ENCODE data around the gene ACSM5. TPM values are rescaled to one million over a fixed set of nuclear protein-coding genes. Genes with fewer than 3 reads are reported as not detected.

ACSM5 gene
- total RNA-seq (2021; fragmentation: NEBNext Ultra II Directional; extraction: Animal tissue kit (Norgen Biotek cat#: 25700)) = not detected in 2 replicates
- polyA plus RNA-seq (2011; rRNA removed) = not detected in 2 replicates
- not detected for polyA plus RNA-seq (2011; cell fraction: cytosol; rRNA removed)
- polyA plus RNA-seq (2011; cell fraction: nucleus; rRNA removed) = not detected
- polyA plus RNA-seq (2012, experiment 1 of 2) = not detected in 4 replicates
- not detected for polyA plus RNA-seq (2012, experiment 2 of 2)
- polyA plus RNA-seq (2013, experiment 1 of 2) = not detected
- polyA plus RNA-seq (2013, experiment 2 of 2) = not detected
- not detected in 2 replicates for polyA minus RNA-seq (2011; rRNA and poly(A)+ RNA removed)
- not detected for polyA minus RNA-seq (2011; cell fraction: cytosol; rRNA and poly(A)+ RNA removed)
- not detected for polyA minus RNA-seq (2011; cell fraction: nucleus; rRNA and poly(A)+ RNA removed)
- long read RNA-seq, experiment 1 = 0 reads
- long read RNA-seq, experiment 2 = 0 reads

GRCh38 chr16:20409398-20410120 lies at the start of gene ACSM5:
Gene ACSM5, plus strand, starts transcription at chr16:20409534. Its CDS starts 1,951 bp downstream, at chr16:20411485.
- 0 out of 2 replicates have a peak within 1 kb of the TSS, but pooled peaks have one; percentile 72 for H2AFZ ChIP-seq (ENCODE audit: low read length)
- no peak within 1 kb of the TSS for H3K27ac ChIP-seq (ENCODE audit: low read depth, low read length)
- H3K4me1 ChIP-seq (replicated peaks in 1 of 4; ENCODE audit: control insufficient read depth in 3 of 4, insufficient read depth in 4 of 4, low read length in 3 of 4) = peaks cover 0 to 3% (median 0%) of the 10 kb centered on the region in 4 experiments; a peak in 3 of 7 replicates
- DNase-seq (ENCODE audit: low read depth in 1 of 2, low spot score in 2 of 2) (no peak), FAIRE-seq (no peak)
- H3K56ac ChIP-seq (replicated peaks; ENCODE audit: insufficient read length, low read depth, low read length) = no peak within 1 kb of the TSS
- no peak within 1 kb of the TSS for H3K18ac ChIP-seq (ENCODE audit: extremely low read depth, low read length)
- H4K8ac ChIP-seq (ENCODE audit: extremely low read depth, insufficient read depth, low read length) = no peak within 1 kb of the TSS; the same call in 1 of the 2 replicates
- no peaks in the 10 kb centered on the region for H3K23me2 ChIP-seq (ENCODE audit: low read depth, low read length)
- no peak within 1 kb of the TSS for H3K23ac ChIP-seq (ENCODE audit: insufficient read length)
- no peak within 1 kb of the TSS for H2BK20ac ChIP-seq (ENCODE audit: low read length)
- no peak for TF ChIP-seq SIX5 (IDR thresholded peaks at IDR 0.05; ENCODE audit: low read depth, low read length)
- TF ChIP-seq ZNF274 (IDR thresholded peaks at IDR 0.05; ENCODE audit: borderline replicate concordance, extremely low read depth, low read length) = no peak
- no peak for TF ChIP-seq CTBP2 (IDR thresholded peaks at IDR 0.05; ENCODE audit: borderline replicate concordance, insufficient read depth, insufficient read length, low read length)
- no peak within 1 kb of the TSS for H3K9ac ChIP-seq (replicated peaks in 1 of 4; ENCODE audit: extremely low read depth in 1 of 4, low read depth in 3 of 4, low read length in 3 of 4)
- no peak within 1 kb of the TSS for H2BK15ac ChIP-seq (ENCODE audit: low read length)
- H2BK12ac ChIP-seq (ENCODE audit: low read depth, low read length) = no peak within 1 kb of the TSS
- ChIA-PET CTCF (ENCODE audit: partially characterized antibody) (no interaction called here), POLR2A (ENCODE audit: partially characterized antibody) (no interaction called here)
- H4K5ac ChIP-seq (ENCODE audit: insufficient read length, low read depth, low read length) = no peak within 1 kb of the TSS
- no peaks in the 10 kb centered on the region for H3K36me3 ChIP-seq (ENCODE audit: control insufficient read depth in 2 of 4, insufficient read depth in 4 of 4, low read length in 3 of 4)
- no peaks in the 10 kb centered on the region for H3K9me3 ChIP-seq (ENCODE audit: insufficient read depth in 2 of 2, low read depth in 1 of 2, low read length in 1 of 2)
- H4K91ac ChIP-seq (replicated peaks; ENCODE audit: insufficient read length, low read length) = peak within 1 kb of the TSS; percentile 10
- no peak within 1 kb of the TSS for H2AK5ac ChIP-seq (ENCODE audit: low read depth, low read length)
- no peak within 1 kb of the TSS for H3K4ac ChIP-seq (replicated peaks; ENCODE audit: insufficient read length, low read depth, low read length)
- H4K20me1 ChIP-seq (replicated peaks in 1 of 2; ENCODE audit: control insufficient read depth in 1 of 2, insufficient read depth in 2 of 2, low read length in 2 of 2) = no peaks in the 10 kb centered on the region
- H3K27me3 ChIP-seq (replicated peaks in 1 of 4; ENCODE audit: control insufficient read depth in 3 of 4, extremely low read depth in 1 of 4, insufficient read depth in 3 of 4, low read length in 3 of 4) = no peaks in the 10 kb centered on the region
- no peaks in the 10 kb centered on the region for H3K79me2 ChIP-seq (ENCODE audit: control insufficient read depth in 1 of 2, insufficient read depth in 2 of 2, low read length in 2 of 2)
- no peak within 1 kb of the TSS for H3K4me2 ChIP-seq (ENCODE audit: insufficient read depth in 1 of 2, low read depth in 2 of 2, low read length in 2 of 2)
- no peak within 1 kb of the TSS for H3K14ac ChIP-seq (ENCODE audit: insufficient read length)
- no peak within 1 kb of the TSS for H3K4me3 ChIP-seq (ENCODE audit: extremely low read depth in 1 of 4, insufficient read depth in 2 of 4, low read depth in 3 of 4, low read length in 4 of 4)
- H2BK5ac ChIP-seq (ENCODE audit: low read depth, low read length) = no peak within 1 kb of the TSS
- H3K79me1 ChIP-seq (ENCODE audit: low read depth, low read length) = no peaks in the 10 kb centered on the region
- WGBS, 2 experiments (ENCODE audit: extremely low coverage in 1 of 2, insufficient coverage in 1 of 2, insufficient read length in 1 of 2, insufficient replicate concordance in 2 of 2, low coverage in 1 of 2, low lambda C conversion rate in 2 of 2, missing lambda C conversion rate in 1 of 2) = 83% methylated on average over 3 of the region's 6 CpGs; no CpG with 5 or more reads in 1 of the 2 experiments
- no peak within 1 kb of the TSS for H2BK120ac ChIP-seq (replicated peaks; ENCODE audit: low read depth, low read length)
